ENCODE data around the gene HIGD1A.

The HIGD1A gene

GRCh38 chr3:42849017-42849416, 44.7 kb upstream of the HIGD1A start:
- H3F3A ChIP-seq (ENCODE audit: insufficient read depth, low read length): no peaks in the 10 kb centered on the region
- no peak overlapping the region for H2AFZ ChIP-seq (ENCODE audit: low read length)

GRCh38 chr3:42847731-42848130, 43.4 kb upstream of the HIGD1A start:
- TF ChIP-seq EZH2phosphoT487 (IDR thresholded peaks at IDR 0.05; ENCODE audit: low read length) (no peak), EZH2 (optimal IDR thresholded peaks at IDR 0.05; ENCODE audit: low read depth, low read length) (no peak), CTCF (IDR thresholded peaks at IDR 0.05; ENCODE audit: low read length) (no peak)
- no peak for DNase-seq
- Histone ChIP-seq H3K4me3 (ENCODE audit: low read length) (no peak overlapping the region), H3K27me3 (replicated peaks; ENCODE audit: insufficient read depth, low read length) (no peaks in the 10 kb centered on the region), H3K4me2 (ENCODE audit: low read depth, low read length) (no peak overlapping the region), H3K4me1 (ENCODE audit: low read length) (peaks cover 4% of the 10 kb centered on the region; the same call in 1 of the 2 replicates), H3K27ac (ENCODE audit: low read length) (no peak overlapping the region), H2AFZ (ENCODE audit: low read length) (no peak overlapping the region; the same call in 1 of the 2 replicates), H3K9me3 (replicated peaks; ENCODE audit: insufficient read depth, low read length) (no peaks in the 10 kb centered on the region), H3K79me2 (ENCODE audit: low read length) (no peaks in the 10 kb centered on the region), H3K36me3 (replicated peaks; ENCODE audit: insufficient read depth, low read length) (no peaks in the 10 kb centered on the region), H4K20me1 (ENCODE audit: insufficient read depth, low read length) (no peaks in the 10 kb centered on the region), H3K9me2 (replicated peaks; ENCODE audit: insufficient read depth, low read length) (no peaks in the 10 kb centered on the region), H3K9ac (ENCODE audit: low read length) (no peak overlapping the region), H3F3A (ENCODE audit: insufficient read depth, low read length) (no peaks in the 10 kb centered on the region)

More at GRCh38 chr3:42849017-42849416, 44.7 kb upstream of the HIGD1A start:
- TF ChIP-seq CTCF (IDR thresholded peaks at IDR 0.05; ENCODE audit: low read length): no peak
- H3K27ac ChIP-seq (ENCODE audit: low read length): no peak overlapping the region
- no peaks in the 10 kb centered on the region for H3K36me3 ChIP-seq (replicated peaks; ENCODE audit: insufficient read depth, low read length)
- no peaks in the 10 kb centered on the region for H3K9me2 ChIP-seq (replicated peaks; ENCODE audit: insufficient read depth, low read length)
- H3K79me2 ChIP-seq (ENCODE audit: low read length): no peaks in the 10 kb centered on the region
- no peak overlapping the region for H3K4me3 ChIP-seq (ENCODE audit: low read length)
- no peaks in the 10 kb centered on the region for H3K27me3 ChIP-seq (replicated peaks; ENCODE audit: insufficient read depth, low read length)
- DNase-seq: no peak
- H3K9me3 ChIP-seq (replicated peaks; ENCODE audit: insufficient read depth, low read length): no peaks in the 10 kb centered on the region
- H3K4me1 ChIP-seq (ENCODE audit: low read length): peaks cover 4% of the 10 kb centered on the region; the same call in 1 of the 2 replicates
- no peaks in the 10 kb centered on the region for H4K20me1 ChIP-seq (ENCODE audit: insufficient read depth, low read length)
- no peak overlapping the region for H3K4me2 ChIP-seq (ENCODE audit: low read depth, low read length)
- no peak overlapping the region for H3K9ac ChIP-seq (ENCODE audit: low read length)

GRCh38 chr3:42846685-42847522, 42.6 kb upstream of the HIGD1A start:
- H3K9me2 ChIP-seq (replicated peaks; ENCODE audit: insufficient read depth, low read length): no peaks in the 10 kb centered on the region
- H3K4me2 ChIP-seq (ENCODE audit: low read depth, low read length): peak overlapping the region; percentile 31; the same call in 1 of the 2 replicates
- H3K27me3 ChIP-seq (replicated peaks; ENCODE audit: insufficient read depth, low read length): no peaks in the 10 kb centered on the region
- peaks cover 4% of the 10 kb centered on the region; the same call in 1 of the 2 replicates for H3K4me1 ChIP-seq (ENCODE audit: low read length)
- H4K20me1 ChIP-seq (ENCODE audit: insufficient read depth, low read length): no peaks in the 10 kb centered on the region
- H2AFZ ChIP-seq (ENCODE audit: low read length): peak overlapping the region; percentile 12; the same call in 1 of the 2 replicates
- no peak overlapping the region for H3K4me3 ChIP-seq (ENCODE audit: low read length)
- no peak overlapping the region for H3K9ac ChIP-seq (ENCODE audit: low read length)
- no peaks in the 10 kb centered on the region for H3K79me2 ChIP-seq (ENCODE audit: low read length)
- H3F3A ChIP-seq (ENCODE audit: insufficient read depth, low read length): no peaks in the 10 kb centered on the region
- H3K9me3 ChIP-seq (replicated peaks; ENCODE audit: insufficient read depth, low read length): no peaks in the 10 kb centered on the region
- no peak for DNase-seq
- TF ChIP-seq EZH2 (optimal IDR thresholded peaks at IDR 0.05; ENCODE audit: low read depth, low read length) (no peak), CTCF (IDR thresholded peaks at IDR 0.05; ENCODE audit: low read length) (no peak), EZH2phosphoT487 (IDR thresholded peaks at IDR 0.05; ENCODE audit: low read length) (no peak)
- no peaks in the 10 kb centered on the region for H3K36me3 ChIP-seq (replicated peaks; ENCODE audit: insufficient read depth, low read length)
- peak overlapping the region; percentile 4; the same call in 1 of the 2 replicates for H3K27ac ChIP-seq (ENCODE audit: low read length)

Data from MM.1S (cell line).